Measurements from ENCODE around the gene HIGD2A.

DNA sequence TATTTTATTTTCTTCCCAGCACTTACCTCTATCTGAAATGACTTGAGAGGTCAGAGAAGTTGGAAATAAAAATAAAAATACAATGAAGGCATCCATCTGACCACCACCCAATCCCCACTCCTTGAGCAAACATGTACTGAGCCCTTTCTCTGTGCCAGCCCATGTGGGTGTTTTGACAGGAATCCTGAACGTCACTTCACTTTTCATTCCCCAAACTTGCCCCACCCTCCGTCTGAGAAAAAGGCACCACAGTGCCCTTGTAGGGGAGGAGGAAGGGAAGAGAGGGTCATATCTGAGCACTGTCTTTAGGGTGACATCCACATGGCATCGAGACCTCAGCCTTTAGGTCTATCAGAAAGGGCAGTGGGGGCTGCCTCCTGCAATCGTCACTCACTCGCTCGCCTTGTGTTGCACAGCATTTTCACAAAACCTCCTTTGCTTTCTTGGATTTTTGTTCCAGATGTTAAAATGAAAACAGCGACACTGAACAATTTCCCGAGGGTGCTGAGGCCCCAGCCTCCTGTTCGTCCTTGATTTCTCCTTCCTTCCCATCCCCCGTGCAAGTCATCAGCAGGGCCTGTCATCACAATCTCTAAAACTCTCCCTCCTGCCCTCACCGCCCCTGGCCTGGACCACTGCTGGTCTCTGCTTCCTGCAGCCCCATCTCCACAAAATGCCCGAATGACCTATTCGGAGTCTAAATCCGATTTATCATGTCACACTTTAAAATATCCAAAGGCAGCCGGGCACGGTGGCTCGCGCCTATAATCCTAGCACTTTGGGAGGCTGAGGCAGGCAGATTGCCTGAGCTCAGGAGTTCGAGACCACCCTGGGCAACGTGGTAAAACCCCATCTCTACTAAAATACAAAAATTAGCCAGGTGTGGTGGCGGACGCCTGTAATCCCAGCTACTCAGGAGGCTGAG, 13.0 kb downstream of the HIGD2A start:
- TF ChIP-seq, protein P1, sequence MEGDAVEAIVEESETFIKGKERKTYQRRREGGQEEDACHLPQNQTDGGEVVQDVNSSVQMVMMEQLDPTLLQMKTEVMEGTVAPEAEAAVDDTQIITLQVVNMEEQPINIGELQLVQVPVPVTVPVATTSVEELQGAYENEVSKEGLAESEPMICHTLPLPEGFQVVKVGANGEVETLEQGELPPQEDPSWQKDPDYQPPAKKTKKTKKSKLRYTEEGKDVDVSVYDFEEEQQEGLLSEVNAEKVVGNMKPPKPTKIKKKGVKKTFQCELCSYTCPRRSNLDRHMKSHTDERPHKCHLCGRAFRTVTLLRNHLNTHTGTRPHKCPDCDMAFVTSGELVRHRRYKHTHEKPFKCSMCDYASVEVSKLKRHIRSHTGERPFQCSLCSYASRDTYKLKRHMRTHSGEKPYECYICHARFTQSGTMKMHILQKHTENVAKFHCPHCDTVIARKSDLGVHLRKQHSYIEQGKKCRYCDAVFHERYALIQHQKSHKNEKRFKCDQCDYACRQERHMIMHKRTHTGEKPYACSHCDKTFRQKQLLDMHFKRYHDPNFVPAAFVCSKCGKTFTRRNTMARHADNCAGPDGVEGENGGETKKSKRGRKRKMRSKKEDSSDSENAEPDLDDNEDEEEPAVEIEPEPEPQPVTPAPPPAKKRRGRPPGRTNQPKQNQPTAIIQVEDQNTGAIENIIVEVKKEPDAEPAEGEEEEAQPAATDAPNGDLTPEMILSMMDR (IDR thresholded peaks at IDR 0.05): no peak
- no peak for TF ChIP-seq POLR2A (IDR thresholded peaks at IDR 0.05)
